GM12878 (cell line): ENCODE data around the gene SHH. TPM values are rescaled to one million over a fixed set of nuclear protein-coding genes. Genes with fewer than 3 reads are reported as not detected.

Experiments used
- ATAC-seq: fragments of 200-7000 bp; cut with Tn5 transposase; 3 replicates; pipeline ENCODE4 v1.9.1; 2020; ENCODE audit warnings: mild to moderate bottlenecking, moderate library complexity
- BruUV-seq: library from RNA; stranded (reverse); fragments of 400-500 nt; replicated peaks from 2 replicates; lab custom pipeline; 2021; lab: Mats Ljungman, UMichigan
- CTCF ChIA-PET: fragments of 300-600 bp; sonication (Branson Sonifier 250); formaldehyde crosslinking; extraction: SDS; loops from one replicate; lab custom pipeline; 2021; ENCODE audit warnings: inconsistent platforms; lab: Yijun Ruan, JAX
- POLR2A ChIA-PET: fragments of 350-600 bp; formaldehyde crosslinking; extraction: SDS; loops from one replicate; lab custom pipeline; 2021; ENCODE audit warnings: inconsistent platforms; lab: Charles Lee
- RAD21 ChIA-PET: fragments of 300-600 bp; sonication (Branson Sonifier 250); formaldehyde crosslinking; loops from one replicate; lab custom pipeline; 2023; ENCODE audit warnings: antibody characterized with exemption; ENCODE audit not compliant: unreplicated experiment; lab: Charles Lee
- SMC1A ChIA-PET: fragments of 300-600 bp; sonication (Branson Sonifier 250); formaldehyde crosslinking; loops from one replicate; lab custom pipeline; 2023; ENCODE audit not compliant: unreplicated experiment, uncharacterized antibody; lab: Charles Lee
- DNase-seq: peaks from one replicate; pipeline ENCODE4 v3.0.0-alpha.2; 2011; ENCODE audit warnings: low read depth, low spot score
- FAIRE-seq: peaks from 3 replicates; lab custom pipeline; 2011; peaks lifted over from hg19 to GRCh38; lab: Jason Lieb, UNC
- H2AFZ ChIP-seq: 2 replicates; pipeline ENCODE4 v1.6.0; 2011; ENCODE audit warnings: low read depth, low read length, control low read depth; ENCODE audit not compliant: control insufficient read depth
- H3K27ac ChIP-seq: 2 replicates; pipeline ENCODE4 v1.5.1; 2011; ENCODE audit warnings: control low read depth; ENCODE audit not compliant: control insufficient read depth, insufficient read depth
- H3K27me3 ChIP-seq, 2 experiments: replicated peaks in 1 of 2; 2 replicates each; pipeline versions ENCODE4 v1.6.0 to v1.6.1; 2011; ENCODE audit warnings: low read length in 1 of 2; ENCODE audit not compliant: control insufficient read depth in 2 of 2, insufficient read depth in 2 of 2
- H3K36me3 ChIP-seq, 2 experiments: 2 replicates each; pipeline ENCODE4 v1.5.1; 2011; ENCODE audit warnings: low read length in 1 of 2; ENCODE audit not compliant: control insufficient read depth in 2 of 2, insufficient read depth in 2 of 2
- H3K4me1 ChIP-seq: 2 replicates; pipeline ENCODE4 v1.6.1; 2011; ENCODE audit warnings: mild to moderate bottlenecking, low read length, moderate library complexity, mixed read lengths; ENCODE audit not compliant: control insufficient read depth, insufficient read depth
- H3K4me2 ChIP-seq: 2 replicates; pipeline ENCODE4 v1.6.0; 2011; ENCODE audit warnings: control low read depth; ENCODE audit not compliant: control insufficient read depth, insufficient read depth
- H3K4me3 ChIP-seq: fragments of 200-600 bp; sonication (generic); 2 replicates; pipeline ENCODE4 v1.5.1; 2016
- H3K79me2 ChIP-seq: 2 replicates; pipeline ENCODE4 v1.6.0; 2011; ENCODE audit warnings: low read length; ENCODE audit not compliant: control insufficient read depth, insufficient read depth
- H3K9ac ChIP-seq: 2 replicates; pipeline ENCODE4 v1.8.0; 2011; ENCODE audit warnings: low read length, control low read depth, mixed read lengths; ENCODE audit not compliant: control insufficient read depth, insufficient read depth
- H3K9me3 ChIP-seq: replicated peaks from 3 replicates; pipeline ENCODE4 v1.5.1; 2011; ENCODE audit warnings: mild to moderate bottlenecking, low read length; ENCODE audit not compliant: control insufficient read depth, insufficient read depth
- H4K20me1 ChIP-seq: 2 replicates; pipeline ENCODE4 v1.6.0; 2011; ENCODE audit not compliant: control insufficient read depth, insufficient read depth
- CHD1 ChIP-seq: IDR thresholded peaks from 2 replicates; pipeline ENCODE4 v1.6.1; 2012; ENCODE audit warnings: low read depth, low read length, improper control_type of control experiment
- ETV6 ChIP-seq, 2 experiments: fragments of 450-650 bp in 1 of 2; IDR thresholded peaks in 1 of 2; conservative IDR thresholded peaks in 1 of 2; 2 replicates each; pipeline ENCODE4 v1.6.1; 2014; ENCODE audit warnings: antibody characterized with exemption in 1 of 2, borderline replicate concordance in 1 of 2, low read depth in 1 of 2, mild to moderate bottlenecking in 1 of 2, moderate library complexity in 1 of 2
- GATAD2B ChIP-seq: fragments of 450-650 bp; conservative IDR thresholded peaks from 2 replicates; pipeline ENCODE4 v1.6.1; 2017; ENCODE audit warnings: low read depth, mild to moderate bottlenecking, moderate library complexity
- HCFC1 ChIP-seq: fragments of 150-350 bp; IDR thresholded peaks from 2 replicates; pipeline ENCODE4 v1.6.1; 2014; ENCODE audit warnings: low read length
- MTA2 ChIP-seq: fragments of 450-650 bp; IDR thresholded peaks from 2 replicates; pipeline ENCODE4 v1.6.1; 2016; ENCODE audit warnings: low read depth, mild to moderate bottlenecking, moderate library complexity
- MYB ChIP-seq: fragments of 150-350 bp; IDR thresholded peaks from 2 replicates; pipeline ENCODE4 v1.6.1; 2014; ENCODE audit warnings: mild to moderate bottlenecking, low read depth, low read length, borderline replicate concordance
- PAX5 ChIP-seq: IDR thresholded peaks from 2 replicates; pipeline ENCODE4 v1.6.1; 2011; ENCODE audit warnings: low read depth, low read length, borderline replicate concordance
- RAD51 ChIP-seq: fragments of 450-650 bp; IDR thresholded peaks from 2 replicates; pipeline ENCODE4 v1.6.1; 2016; ENCODE audit warnings: moderate library complexity, mild to moderate bottlenecking, inconsistent platforms
- SIN3A ChIP-seq: IDR thresholded peaks from 2 replicates; pipeline ENCODE4 v1.6.1; 2012; ENCODE audit warnings: low read depth, low read length, improper control_type of control experiment
- SMAD1 ChIP-seq: fragments of 450-650 bp; IDR thresholded peaks from 2 replicates; pipeline ENCODE4 v1.6.1; 2018; ENCODE audit warnings: mild to moderate bottlenecking, low read depth; ENCODE audit not compliant: partially characterized antibody
- SUPT20H ChIP-seq: IDR thresholded peaks from 2 replicates; pipeline ENCODE4 v1.6.1; 2011; ENCODE audit warnings: low read depth, mild to moderate bottlenecking, low read length, moderate library complexity, borderline replicate concordance; ENCODE audit not compliant: control insufficient read depth
- TCF7 ChIP-seq: IDR thresholded peaks from 2 replicates; pipeline ENCODE4 v1.6.1; 2014; ENCODE audit warnings: antibody characterized with exemption, borderline replicate concordance
- YBX1 ChIP-seq: fragments of 450-650 bp; IDR thresholded peaks from 2 replicates; pipeline ENCODE4 v1.6.1; 2016; ENCODE audit warnings: antibody characterized with exemption
- ZNF24 ChIP-seq: fragments of 450-650 bp; IDR thresholded peaks from 2 replicates; pipeline ENCODE4 v1.6.1; 2017; ENCODE audit warnings: antibody characterized with exemption, mild to moderate bottlenecking
- ZZZ3 ChIP-seq: IDR thresholded peaks from 2 replicates; pipeline ENCODE4 v1.6.1; 2011; ENCODE audit warnings: low read depth; ENCODE audit not compliant: control insufficient read depth, insufficient read length
- WGBS: methylation state at CpG from one replicate; pipeline ENCODE4 v1.1.6; 2016; ENCODE audit warnings: low lambda C conversion rate; ENCODE audit not compliant: insufficient replicate concordance, insufficient coverage; ENCODE audit errors: missing lambda C conversion rate; 5-methylcytosine and 5-hydroxymethylcytosine counted together
- in situ Hi-C: fragments of 300-500 bp; cut with MboI; formaldehyde crosslinking; loops from 9 replicates; pipeline ENCODE4 v1.14.3; 2018; ENCODE audit warnings: mixed read lengths
- intact Hi-C: fragments of 100-400 bp; cut with micrococcal nuclease; formaldehyde crosslinking; loops from one replicate; pipeline ENCODE4 v1.14.2; 2022; ENCODE audit not compliant: unreplicated experiment
- polyA plus RNA-seq, 11 experiments: library from polyadenylated mRNA; depleted of rRNA in 4 of 11; unstranded in 6 of 11; stranded (reverse) in 5 of 11; fragments of >200 nt; fragmentation: Nextera tagmentation in 4 of 11; fragmentation: Illumina TruSeq in 1 of 11; extraction: Ambion mirVana in 4 of 11; extraction: Trizol in 1 of 11; gene quantifications; 1 replicate in 1 of 11; 2 replicates in 10 of 11; pipeline versions ENCODE4 v1.2.1 to v1.2.3, GENCODE V29; 2011 to 2016; ENCODE audit warnings: inconsistent platforms in 2 of 11, missing spikeins in 2 of 11, low read depth in 1 of 11
- total RNA-seq, 4 experiments: library from RNA; depleted of rRNA in 3 of 4; stranded (reverse); fragments of >200 nt in 3 of 4; fragmentation: Illumina TruSeq in 1 of 4; extraction: Trizol in 1 of 4; gene quantifications; 2 replicates each; pipeline versions ENCODE4 v1.2.1 to v1.2.3, GENCODE V29; 2013 to 2021
- TF ChIP-seq, protein P1 (sequence below): fragments of 450-650 bp; IDR thresholded peaks from 2 replicates; pipeline ENCODE4 v1.6.1; 2017; ENCODE audit warnings: low read depth, mild to moderate bottlenecking, moderate library complexity
- TF ChIP-seq, protein P2 (sequence below): IDR thresholded peaks from 2 replicates; pipeline ENCODE4 v1.6.1; 2012; ENCODE audit warnings: low read length, inconsistent platforms

The SHH gene
- total and polyA plus RNA-seq, 10 of the 15 experiments (the other 5 are each of a cell fraction or from before 2014, with no cell fraction given), result not detected

DNA sequence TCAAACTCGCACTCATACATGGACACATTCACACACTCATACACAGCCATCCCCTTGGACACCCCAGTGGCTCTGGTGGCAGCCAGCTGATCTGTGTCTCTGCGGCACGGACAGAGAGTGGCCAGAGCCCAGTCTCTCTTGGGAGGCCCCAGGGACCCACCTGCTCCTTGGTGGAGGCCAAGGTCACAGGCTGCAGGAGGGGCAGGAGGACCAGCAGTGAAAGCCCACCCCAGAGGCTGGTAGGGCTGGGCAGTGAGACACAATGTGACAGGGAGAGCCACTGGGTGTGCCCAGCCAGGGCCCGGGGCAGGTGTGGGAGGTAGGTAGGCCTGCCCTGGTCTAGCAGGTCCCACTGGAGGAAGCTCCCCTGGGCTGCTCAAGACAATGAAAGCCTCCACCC, 18.5 kb downstream of the SHH start:
- POLR2A ChIA-PET, result no interaction called here

More for the DNA sequence above, 18.5 kb downstream of the SHH start:
- CTCF ChIA-PET, result interaction anchor here (0.6 kb wide), 1 partner anchor 69 kb away, joined by 3 read pairs; no protein-coding TSS in a partner anchor
- TF ChIP-seq SUPT20H (no peak), SMAD1 (no peak), MTA2 (no peak), HCFC1 (no peak), ZNF24 (no peak), YBX1 (no peak), RAD51 (no peak), MYB (no peak), CHD1 (no peak), GATAD2B (no peak), ETV6 (conservative IDR thresholded peaks at IDR 0.05 in 1 of 2, IDR thresholded peaks at IDR 0.05 in 1 of 2; ENCODE audit: borderline replicate concordance in 1 of 2, low read depth in 1 of 2) (no peak), TCF7 (no peak), SIN3A (no peak), PAX5 (no peak), ZZZ3 (no peak)
- TF ChIP-seq, protein P1, sequence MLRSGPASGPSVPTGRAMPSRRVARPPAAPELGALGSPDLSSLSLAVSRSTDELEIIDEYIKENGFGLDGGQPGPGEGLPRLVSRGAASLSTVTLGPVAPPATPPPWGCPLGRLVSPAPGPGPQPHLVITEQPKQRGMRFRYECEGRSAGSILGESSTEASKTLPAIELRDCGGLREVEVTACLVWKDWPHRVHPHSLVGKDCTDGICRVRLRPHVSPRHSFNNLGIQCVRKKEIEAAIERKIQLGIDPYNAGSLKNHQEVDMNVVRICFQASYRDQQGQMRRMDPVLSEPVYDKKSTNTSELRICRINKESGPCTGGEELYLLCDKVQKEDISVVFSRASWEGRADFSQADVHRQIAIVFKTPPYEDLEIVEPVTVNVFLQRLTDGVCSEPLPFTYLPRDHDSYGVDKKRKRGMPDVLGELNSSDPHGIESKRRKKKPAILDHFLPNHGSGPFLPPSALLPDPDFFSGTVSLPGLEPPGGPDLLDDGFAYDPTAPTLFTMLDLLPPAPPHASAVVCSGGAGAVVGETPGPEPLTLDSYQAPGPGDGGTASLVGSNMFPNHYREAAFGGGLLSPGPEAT, result no peak
- TF ChIP-seq, protein P2, sequence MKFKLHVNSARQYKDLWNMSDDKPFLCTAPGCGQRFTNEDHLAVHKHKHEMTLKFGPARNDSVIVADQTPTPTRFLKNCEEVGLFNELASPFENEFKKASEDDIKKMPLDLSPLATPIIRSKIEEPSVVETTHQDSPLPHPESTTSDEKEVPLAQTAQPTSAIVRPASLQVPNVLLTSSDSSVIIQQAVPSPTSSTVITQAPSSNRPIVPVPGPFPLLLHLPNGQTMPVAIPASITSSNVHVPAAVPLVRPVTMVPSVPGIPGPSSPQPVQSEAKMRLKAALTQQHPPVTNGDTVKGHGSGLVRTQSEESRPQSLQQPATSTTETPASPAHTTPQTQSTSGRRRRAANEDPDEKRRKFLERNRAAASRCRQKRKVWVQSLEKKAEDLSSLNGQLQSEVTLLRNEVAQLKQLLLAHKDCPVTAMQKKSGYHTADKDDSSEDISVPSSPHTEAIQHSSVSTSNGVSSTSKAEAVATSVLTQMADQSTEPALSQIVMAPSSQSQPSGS, result no peak
- RAD21 ChIA-PET, result interaction anchor here (1.0 kb wide), 1 partner anchor 195 kb away, joined by 3 read pairs; no protein-coding TSS in a partner anchor
- in situ Hi-C loops, result no loop called here
- no peak overlapping the region for H3K27ac ChIP-seq
- FAIRE-seq (no peak), ATAC-seq (no peak), DNase-seq (no peak)
- SMC1A ChIA-PET, result no interaction called here
- no TSS peak for BruUV-seq
- intact Hi-C loops, result no loop called here
- no peak overlapping the region for H3K9ac ChIP-seq
- no peaks in the 10 kb centered on the region for H3K9me3 ChIP-seq
- 43% methylated on average over 4 of the region's 4 CpGs for WGBS
- H3K4me2 ChIP-seq, result no peak overlapping the region
- no peaks in the 10 kb centered on the region for H4K20me1 ChIP-seq
- no peaks in the 10 kb centered on the region for H3K4me1 ChIP-seq
- no peaks in the 10 kb centered on the region for H3K79me2 ChIP-seq
- H3K27me3 ChIP-seq, result no peaks in the 10 kb centered on the region
- no peak overlapping the region for H3K4me3 ChIP-seq
- no peak overlapping the region for H2AFZ ChIP-seq
- H3K36me3 ChIP-seq, result no peaks in the 10 kb centered on the region
